GM21576 (cell line): ENCODE data around the gene LIN28A.

Experiments
- ATAC-seq: cut with Tn5 transposase; IDR thresholded peaks from one replicate; pipeline ENCODE4 v1.9.1; 2021; ENCODE audit warnings: mild to moderate bottlenecking, moderate library complexity; ENCODE audit not compliant: unreplicated experiment

The LIN28A gene

DNA sequence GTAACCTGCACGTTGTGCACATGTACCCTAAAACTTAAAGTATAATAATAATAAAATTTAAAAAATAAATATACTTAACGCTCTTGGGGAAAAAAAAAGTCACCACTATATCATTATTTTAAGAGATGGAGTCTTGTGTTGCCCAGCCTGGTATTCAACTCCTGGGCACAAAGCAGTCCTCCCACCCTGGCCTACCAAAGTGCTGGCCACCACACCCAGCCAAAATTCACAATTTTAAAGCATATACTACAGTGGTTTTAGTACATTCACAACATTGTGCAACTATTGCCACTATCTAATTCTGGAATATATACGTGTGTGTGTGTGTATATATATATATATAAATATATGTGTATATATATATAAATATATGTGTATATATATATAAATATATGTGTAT is 67.5 kb downstream of the LIN28A start:
- no peak for ATAC-seq

DNA sequence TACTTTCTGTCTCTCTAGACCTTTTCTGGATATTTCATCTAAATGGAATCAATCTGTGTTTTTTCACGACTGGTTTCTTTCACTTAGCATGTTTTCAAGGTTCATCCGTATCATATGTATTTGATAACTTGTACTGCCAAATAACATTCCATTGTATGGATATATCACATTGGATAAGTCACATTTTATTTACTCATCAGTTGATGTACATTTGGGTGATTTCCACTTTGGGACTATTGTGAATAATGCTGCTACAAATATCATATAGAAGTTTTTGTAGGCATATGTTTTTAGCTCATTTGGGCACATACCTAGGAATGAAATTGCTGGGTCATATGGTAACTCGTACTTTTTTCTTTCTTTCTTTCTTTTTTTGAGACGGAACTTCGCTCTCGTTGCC is 68.4 kb downstream of the LIN28A start:
- no peak for ATAC-seq
